GM23248 (cell line): ENCODE results near the gene ZFP64. TPM values are rescaled to one million over a fixed set of nuclear protein-coding genes. Genes with fewer than 3 reads are reported as not detected.

ENCODE experiments used
- DNase-seq: peaks from one replicate; pipeline ENCODE4 v3.0.0-alpha.2; 2015
- H2AFZ ChIP-seq: fragments of 200-600 bp; sonication (generic); 2 replicates; pipeline ENCODE4 v1.6.1; 2016; ENCODE audit warnings: antibody characterized with exemption
- H3F3A ChIP-seq: fragments of 200-600 bp; sonication (generic); 2 replicates; pipeline ENCODE4 v1.6.1; 2016; ENCODE audit warnings: mild to moderate bottlenecking, antibody characterized with exemption, mixed run types; ENCODE audit not compliant: insufficient read depth
- H3K27ac ChIP-seq: fragments of 200-600 bp; sonication (generic); 2 replicates; pipeline ENCODE4 v1.5.1; 2016; ENCODE audit warnings: mild to moderate bottlenecking
- H3K27me3 ChIP-seq: fragments of 200-600 bp; sonication (generic); replicated peaks from 2 replicates; pipeline ENCODE4 v1.6.1; 2016; ENCODE audit warnings: mild to moderate bottlenecking; ENCODE audit not compliant: insufficient read depth
- H3K36me3 ChIP-seq: fragments of 200-600 bp; sonication (generic); 2 replicates; pipeline ENCODE4 v1.6.1; 2016; ENCODE audit warnings: low read depth, mild to moderate bottlenecking
- H3K4me1 ChIP-seq: fragments of 200-600 bp; sonication (generic); 2 replicates; pipeline ENCODE4 v1.6.1; 2016; ENCODE audit warnings: mild to moderate bottlenecking; ENCODE audit not compliant: insufficient read depth
- H3K4me2 ChIP-seq: fragments of 200-600 bp; sonication (generic); one replicate; pipeline ENCODE4 v1.6.1; 2016; ENCODE audit warnings: mild to moderate bottlenecking; ENCODE audit not compliant: unreplicated experiment
- H3K4me3 ChIP-seq: fragments of 200-600 bp; sonication (generic); 2 replicates; pipeline ENCODE4 v1.5.1; 2016; ENCODE audit warnings: mild to moderate bottlenecking
- H3K79me2 ChIP-seq: fragments of 200-600 bp; sonication (generic); 2 replicates; pipeline ENCODE4 v1.6.1; 2016; ENCODE audit warnings: mild to moderate bottlenecking; ENCODE audit not compliant: insufficient read depth
- H3K9ac ChIP-seq: fragments of 200-600 bp; sonication (generic); 2 replicates; pipeline ENCODE4 v1.6.1; 2016; ENCODE audit warnings: mild to moderate bottlenecking
- H3K9me2 ChIP-seq: fragments of 200-600 bp; sonication (generic); 2 replicates; pipeline ENCODE4 v1.6.1; 2016; ENCODE audit warnings: mixed run types, mild to moderate bottlenecking, moderate library complexity; ENCODE audit not compliant: insufficient read depth
- H3K9me3 ChIP-seq: fragments of 200-600 bp; sonication (generic); one replicate; pipeline ENCODE4 v1.6.1; 2017; ENCODE audit warnings: low read depth
- H4K20me1 ChIP-seq: fragments of 200-600 bp; sonication (generic); 2 replicates; pipeline ENCODE4 v1.6.0; 2016; ENCODE audit not compliant: insufficient read depth
- EZH2 ChIP-seq: fragments of 200-600 bp; sonication (generic); IDR thresholded peaks from 2 replicates; pipeline ENCODE4 v1.6.1; 2018; ENCODE audit warnings: antibody characterized with exemption, mild to moderate bottlenecking; ENCODE audit not compliant: insufficient read depth, poor library complexity, severe bottlenecking
- EZH2phosphoT487 ChIP-seq: fragments of 200-600 bp; sonication (generic); IDR thresholded peaks from 2 replicates; pipeline ENCODE4 v1.6.1; 2018; ENCODE audit warnings: antibody characterized with exemption, moderate library complexity, mild to moderate bottlenecking, low read depth; ENCODE audit not compliant: insufficient read depth
- WGBS, 2 experiments: methylation state at CpG; one replicate each; pipeline ENCODE4 v1.1.6; 2015 to 2017; ENCODE audit warnings: low lambda C conversion rate in 2 of 2, low coverage in 1 of 2; ENCODE audit errors: missing lambda C conversion rate in 2 of 2; 5-methylcytosine and 5-hydroxymethylcytosine counted together
- in situ Hi-C: fragments of 300-500 bp; cut with MboI; formaldehyde crosslinking; loops from 2 replicates; pipeline ENCODE4 v1.15.0; 2020
- polyA plus RNA-seq: library from polyadenylated mRNA; unstranded; fragments of >200 nt; fragmentation: Nextera tagmentation; extraction: Ambion mirVana; gene quantifications from 2 replicates; pipeline ENCODE4 v1.2.1, GENCODE V29; 2016
- total RNA-seq: library from RNA; depleted of rRNA; stranded (reverse); fragments of >200 nt; shearing (Covaris generic); gene quantifications from 2 replicates; pipeline ENCODE4 v1.2.3, GENCODE V29; 2014

Gene ZFP64
- total and polyA plus RNA-seq, 2 experiments from 2014 or later, result 14.3 to 20.8 TPM

DNA sequence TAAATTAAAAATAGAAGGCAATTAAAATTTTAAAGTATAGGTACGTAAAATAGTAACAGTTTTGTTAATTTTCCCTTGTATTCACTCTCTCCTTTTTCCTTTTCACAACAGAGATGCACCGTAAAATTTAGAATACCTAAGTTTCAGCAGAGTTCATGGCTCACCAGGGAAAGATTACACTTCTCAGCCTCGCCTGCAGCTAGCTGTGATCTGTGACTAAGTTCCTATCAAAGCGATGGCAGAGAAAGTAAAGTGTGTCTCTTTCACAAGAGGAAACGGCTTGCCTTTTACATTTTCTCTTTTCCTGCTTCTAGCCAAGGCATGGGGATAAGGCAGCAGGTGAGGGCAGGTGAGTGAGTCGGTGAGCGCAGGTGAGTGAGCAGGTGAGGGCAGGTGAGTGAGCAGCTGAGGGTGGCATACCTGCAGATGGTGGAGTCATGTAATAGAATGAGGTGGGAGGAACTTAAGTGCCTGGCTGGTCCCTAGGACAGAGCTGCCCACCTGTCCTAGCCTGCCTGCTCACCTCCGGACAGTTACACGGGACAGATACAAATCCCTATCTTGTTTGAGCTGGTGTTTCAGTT lies 30.9 kb downstream of the ZFP64 start:
- no peaks in the 10 kb centered on the region for H3K9me3 ChIP-seq
- no peak overlapping the region for H3K4me3 ChIP-seq
- H3K27me3 ChIP-seq, result no peaks in the 10 kb centered on the region
- H3K27ac ChIP-seq, result no peak overlapping the region
- no peak overlapping the region for H3K9ac ChIP-seq
- TF ChIP-seq EZH2 (no peak), EZH2phosphoT487 (no peak)
- peaks cover 49% of the 10 kb centered on the region for H3K36me3 ChIP-seq
- H3K79me2 ChIP-seq, result no peaks in the 10 kb centered on the region
- H3K9me2 ChIP-seq, result no peaks in the 10 kb centered on the region
- no peak overlapping the region for H2AFZ ChIP-seq
- no peaks in the 10 kb centered on the region for H4K20me1 ChIP-seq
- H3K4me2 ChIP-seq, result no peak overlapping the region
- WGBS, 2 experiments, result 96% methylated on average over 9 of the region's 9 CpGs
- H3F3A ChIP-seq, result no peaks in the 10 kb centered on the region
- in situ Hi-C loops, result no loop called here
- H3K4me1 ChIP-seq, result no peaks in the 10 kb centered on the region
- no peak for DNase-seq

DNA sequence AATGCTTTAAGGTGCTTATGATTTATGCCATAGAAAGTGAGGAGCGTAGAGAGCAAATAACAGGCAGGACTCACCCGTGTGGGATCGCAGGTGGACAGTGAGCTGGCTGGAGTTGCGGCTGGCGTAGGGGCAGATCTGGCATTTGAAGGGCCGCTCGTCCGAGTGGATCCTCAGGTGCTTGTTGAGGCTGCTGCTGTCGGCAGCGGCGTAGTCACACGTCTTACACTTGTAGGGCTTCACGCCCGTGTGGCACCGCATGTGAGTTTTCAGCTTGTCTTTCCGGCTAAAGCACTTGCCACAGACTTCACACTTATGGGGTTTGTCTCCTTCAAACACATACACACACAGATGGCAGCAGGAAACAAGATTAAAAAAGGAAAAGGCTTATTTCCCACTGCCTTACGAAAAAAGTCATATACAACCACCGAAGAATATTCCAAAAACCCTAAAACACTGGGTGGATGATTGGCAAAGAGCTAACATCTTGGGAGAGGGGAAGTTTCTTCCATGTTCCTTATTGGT lies 31.5 kb downstream of the ZFP64 start:
- Histone ChIP-seq H2AFZ (no peak overlapping the region), H3K9ac (no peak overlapping the region), H3K79me2 (no peaks in the 10 kb centered on the region), H3K27ac (no peak overlapping the region), H3F3A (no peaks in the 10 kb centered on the region), H4K20me1 (no peaks in the 10 kb centered on the region), H3K9me2 (no peaks in the 10 kb centered on the region), H3K9me3 (no peaks in the 10 kb centered on the region), H3K4me2 (no peak overlapping the region), H3K4me1 (no peaks in the 10 kb centered on the region), H3K4me3 (no peak overlapping the region), H3K36me3 (peaks cover 44% of the 10 kb centered on the region), H3K27me3 (no peaks in the 10 kb centered on the region)
- 93 to 97% methylated on average over 18 of the region's 18 CpGs for WGBS, 2 experiments
- DNase-seq, result no peak
- in situ Hi-C loops, result no loop called here
- TF ChIP-seq EZH2phosphoT487, result no peak
- no peak for TF ChIP-seq EZH2

DNA sequence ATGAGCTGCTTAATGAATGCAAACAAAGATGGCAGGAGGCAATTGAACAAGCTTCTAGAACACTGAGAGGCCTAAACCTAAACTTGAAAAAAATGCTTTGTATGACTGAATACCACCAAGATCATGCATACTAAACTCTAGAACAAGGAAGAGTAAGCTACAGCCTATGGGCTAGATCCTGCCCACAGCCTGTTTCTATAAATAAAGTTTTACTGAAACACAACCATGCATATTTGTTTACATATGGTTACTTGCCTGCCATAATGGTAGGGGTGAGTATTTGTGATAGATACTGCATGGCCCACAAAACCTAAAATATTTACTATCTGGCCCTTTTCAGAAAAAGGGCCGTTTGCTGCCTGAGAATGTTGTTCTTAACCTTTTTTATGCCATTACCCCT lies 37.0 kb downstream of the ZFP64 start:
- H3K36me3 ChIP-seq, result peaks cover 22% of the 10 kb centered on the region
- in situ Hi-C loops, result no loop called here
- H3K4me3 ChIP-seq, result no peak overlapping the region
- H3K9ac ChIP-seq, result no peak overlapping the region
- TF ChIP-seq EZH2phosphoT487, result no peak
- no peak for TF ChIP-seq EZH2
- H3K27ac ChIP-seq, result no peak overlapping the region
- H2AFZ ChIP-seq, result no peak overlapping the region
- WGBS, 2 experiments, result 45 to 63% methylated on average over 1 of the region's 1 CpG
- no peaks in the 10 kb centered on the region for H4K20me1 ChIP-seq
- no peaks in the 10 kb centered on the region for H3F3A ChIP-seq
- H3K4me2 ChIP-seq, result no peak overlapping the region
- no peaks in the 10 kb centered on the region for H3K9me2 ChIP-seq
- H3K79me2 ChIP-seq, result no peaks in the 10 kb centered on the region
- no peaks in the 10 kb centered on the region for H3K9me3 ChIP-seq
- no peaks in the 10 kb centered on the region for H3K27me3 ChIP-seq
- no peaks in the 10 kb centered on the region for H3K4me1 ChIP-seq
- DNase-seq, result no peak

- H3F3A ChIP-seq, result no peaks in the 10 kb centered on the region
- in situ Hi-C loops, result no loop called here
- H3K9ac ChIP-seq, result no peak overlapping the region
- no peak overlapping the region for H3K27ac ChIP-seq
- H4K20me1 ChIP-seq, result no peaks in the 10 kb centered on the region
- H3K27me3 ChIP-seq, result no peaks in the 10 kb centered on the region
- peaks cover 15% of the 10 kb centered on the region for H3K36me3 ChIP-seq
- WGBS, 2 experiments, result 71 to 72% methylated on average over 7 of the region's 7 CpGs
- no peaks in the 10 kb centered on the region for H3K4me1 ChIP-seq
- DNase-seq, result no peak
- H3K79me2 ChIP-seq, result no peaks in the 10 kb centered on the region
- H3K9me3 ChIP-seq, result no peaks in the 10 kb centered on the region
- TF ChIP-seq EZH2 (no peak), EZH2phosphoT487 (no peak)
- no peaks in the 10 kb centered on the region for H3K9me2 ChIP-seq
- H3K4me3 ChIP-seq, result no peak overlapping the region
- H2AFZ ChIP-seq, result no peak overlapping the region
- H3K4me2 ChIP-seq, result no peak overlapping the region
Observed at GRCh38 chr20:52153896-52154295, 37.7 kb downstream of the ZFP64 start.
